Neural progenitor cell (in vitro differentiated cells): Measurements from ENCODE around the gene ALDH5A1.

Source experiments
- EZH2 ChIP-seq: fragments of 200-600 bp; sonication (generic); IDR thresholded peaks from 2 replicates; pipeline ENCODE4 v1.6.1; 2017; ENCODE audit warnings: antibody characterized with exemption, mild to moderate bottlenecking, moderate library complexity
- TF ChIP-seq, protein P1 (sequence below): fragments of 200-600 bp; sonication (generic); IDR thresholded peaks from 2 replicates; pipeline ENCODE4 v1.5.1; 2017; ENCODE audit warnings: antibody characterized with exemption, mild to moderate bottlenecking

DNA sequence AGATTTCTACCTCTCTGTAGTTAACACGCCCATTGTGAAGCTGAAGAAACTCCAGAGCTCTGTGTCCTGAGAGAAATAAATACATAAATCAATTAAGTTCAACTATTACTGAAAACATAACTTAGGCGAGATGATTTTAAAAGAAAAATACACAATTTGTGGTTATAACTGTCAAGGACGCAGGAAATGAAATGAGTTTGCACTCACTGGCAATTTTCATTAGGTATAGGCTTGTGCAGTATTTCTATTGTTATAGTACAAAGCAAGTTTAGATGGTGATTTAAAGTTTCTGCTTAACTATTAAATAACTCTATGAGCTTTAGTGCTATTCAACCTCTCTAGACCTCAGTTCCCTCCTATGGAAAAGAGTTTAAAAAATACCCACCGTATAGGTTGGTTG lies 8.7 kb upstream of the ALDH5A1 start:
- TF ChIP-seq EZH2: no peak
- TF ChIP-seq, protein P1, sequence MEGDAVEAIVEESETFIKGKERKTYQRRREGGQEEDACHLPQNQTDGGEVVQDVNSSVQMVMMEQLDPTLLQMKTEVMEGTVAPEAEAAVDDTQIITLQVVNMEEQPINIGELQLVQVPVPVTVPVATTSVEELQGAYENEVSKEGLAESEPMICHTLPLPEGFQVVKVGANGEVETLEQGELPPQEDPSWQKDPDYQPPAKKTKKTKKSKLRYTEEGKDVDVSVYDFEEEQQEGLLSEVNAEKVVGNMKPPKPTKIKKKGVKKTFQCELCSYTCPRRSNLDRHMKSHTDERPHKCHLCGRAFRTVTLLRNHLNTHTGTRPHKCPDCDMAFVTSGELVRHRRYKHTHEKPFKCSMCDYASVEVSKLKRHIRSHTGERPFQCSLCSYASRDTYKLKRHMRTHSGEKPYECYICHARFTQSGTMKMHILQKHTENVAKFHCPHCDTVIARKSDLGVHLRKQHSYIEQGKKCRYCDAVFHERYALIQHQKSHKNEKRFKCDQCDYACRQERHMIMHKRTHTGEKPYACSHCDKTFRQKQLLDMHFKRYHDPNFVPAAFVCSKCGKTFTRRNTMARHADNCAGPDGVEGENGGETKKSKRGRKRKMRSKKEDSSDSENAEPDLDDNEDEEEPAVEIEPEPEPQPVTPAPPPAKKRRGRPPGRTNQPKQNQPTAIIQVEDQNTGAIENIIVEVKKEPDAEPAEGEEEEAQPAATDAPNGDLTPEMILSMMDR: no peak
